PFSK-1 (cell line): ENCODE results near the gene DNAI4.

Source experiments
- FOXP2 ChIP-seq: optimal IDR thresholded peaks from 2 replicates; pipeline ENCODE3; 2011; ENCODE audit warnings: borderline replicate concordance, control low read depth, inconsistent platforms; ENCODE audit not compliant: insufficient read depth; ENCODE audit errors: extremely low read length, extremely low read depth
- POLR2AphosphoS5 ChIP-seq: IDR thresholded peaks from 2 replicates; pipeline ENCODE4 v1.6.1; 2012; ENCODE audit warnings: low read depth, mild to moderate bottlenecking, control low read depth, low read length, moderate library complexity
- SIN3A ChIP-seq: IDR thresholded peaks from 2 replicates; pipeline ENCODE4 v1.6.1; 2012; ENCODE audit warnings: mild to moderate bottlenecking, low read length, moderate library complexity, borderline replicate concordance; ENCODE audit not compliant: insufficient read depth
- TAF1 ChIP-seq: IDR thresholded peaks from 2 replicates; pipeline ENCODE4 v1.6.1; 2012; ENCODE audit warnings: low read length, control low read depth, borderline replicate concordance; ENCODE audit not compliant: insufficient read depth
- TF ChIP-seq, protein P1 (sequence below), 2 experiments: IDR thresholded peaks; 2 replicates each; pipeline versions ENCODE4 v1.6.1 to v1.8.0; 2011 to 2012; ENCODE audit warnings: low read depth in 2 of 2, low read length in 2 of 2, control low read depth in 1 of 2, inconsistent platforms in 1 of 2, mild to moderate bottlenecking in 1 of 2, moderate library complexity in 1 of 2; ENCODE audit not compliant: insufficient read depth in 1 of 2

Gene DNAI4

GRCh38 chr1:66773227-66773626 is 151.4 kb downstream of the DNAI4 start:
- TF ChIP-seq FOXP2, result no peak
- no peak for TF ChIP-seq SIN3A
- no peak for TF ChIP-seq TAF1
- TF ChIP-seq POLR2AphosphoS5, result no peak
- TF ChIP-seq, protein P1, sequence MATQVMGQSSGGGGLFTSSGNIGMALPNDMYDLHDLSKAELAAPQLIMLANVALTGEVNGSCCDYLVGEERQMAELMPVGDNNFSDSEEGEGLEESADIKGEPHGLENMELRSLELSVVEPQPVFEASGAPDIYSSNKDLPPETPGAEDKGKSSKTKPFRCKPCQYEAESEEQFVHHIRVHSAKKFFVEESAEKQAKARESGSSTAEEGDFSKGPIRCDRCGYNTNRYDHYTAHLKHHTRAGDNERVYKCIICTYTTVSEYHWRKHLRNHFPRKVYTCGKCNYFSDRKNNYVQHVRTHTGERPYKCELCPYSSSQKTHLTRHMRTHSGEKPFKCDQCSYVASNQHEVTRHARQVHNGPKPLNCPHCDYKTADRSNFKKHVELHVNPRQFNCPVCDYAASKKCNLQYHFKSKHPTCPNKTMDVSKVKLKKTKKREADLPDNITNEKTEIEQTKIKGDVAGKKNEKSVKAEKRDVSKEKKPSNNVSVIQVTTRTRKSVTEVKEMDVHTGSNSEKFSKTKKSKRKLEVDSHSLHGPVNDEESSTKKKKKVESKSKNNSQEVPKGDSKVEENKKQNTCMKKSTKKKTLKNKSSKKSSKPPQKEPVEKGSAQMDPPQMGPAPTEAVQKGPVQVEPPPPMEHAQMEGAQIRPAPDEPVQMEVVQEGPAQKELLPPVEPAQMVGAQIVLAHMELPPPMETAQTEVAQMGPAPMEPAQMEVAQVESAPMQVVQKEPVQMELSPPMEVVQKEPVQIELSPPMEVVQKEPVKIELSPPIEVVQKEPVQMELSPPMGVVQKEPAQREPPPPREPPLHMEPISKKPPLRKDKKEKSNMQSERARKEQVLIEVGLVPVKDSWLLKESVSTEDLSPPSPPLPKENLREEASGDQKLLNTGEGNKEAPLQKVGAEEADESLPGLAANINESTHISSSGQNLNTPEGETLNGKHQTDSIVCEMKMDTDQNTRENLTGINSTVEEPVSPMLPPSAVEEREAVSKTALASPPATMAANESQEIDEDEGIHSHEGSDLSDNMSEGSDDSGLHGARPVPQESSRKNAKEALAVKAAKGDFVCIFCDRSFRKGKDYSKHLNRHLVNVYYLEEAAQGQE (IDR thresholded peaks at IDR 0.05; ENCODE audit: insufficient read depth in 1 of 2, low read depth in 2 of 2, low read length in 2 of 2), result no peak

GRCh38 chr1:66770694-66771093 is 154.0 kb downstream of the DNAI4 start:
- TF ChIP-seq TAF1, result no peak
- TF ChIP-seq FOXP2, result no peak
- TF ChIP-seq POLR2AphosphoS5, result no peak

GRCh38 chr1:66770240-66770639 is 154.4 kb downstream of the DNAI4 start:
- TF ChIP-seq SIN3A (no peak), TAF1 (no peak), POLR2AphosphoS5 (no peak), FOXP2 (no peak)
- TF ChIP-seq, protein P1 (IDR thresholded peaks at IDR 0.05; ENCODE audit: insufficient read depth in 1 of 2, low read depth in 2 of 2, low read length in 2 of 2), result no peak

DNA sequence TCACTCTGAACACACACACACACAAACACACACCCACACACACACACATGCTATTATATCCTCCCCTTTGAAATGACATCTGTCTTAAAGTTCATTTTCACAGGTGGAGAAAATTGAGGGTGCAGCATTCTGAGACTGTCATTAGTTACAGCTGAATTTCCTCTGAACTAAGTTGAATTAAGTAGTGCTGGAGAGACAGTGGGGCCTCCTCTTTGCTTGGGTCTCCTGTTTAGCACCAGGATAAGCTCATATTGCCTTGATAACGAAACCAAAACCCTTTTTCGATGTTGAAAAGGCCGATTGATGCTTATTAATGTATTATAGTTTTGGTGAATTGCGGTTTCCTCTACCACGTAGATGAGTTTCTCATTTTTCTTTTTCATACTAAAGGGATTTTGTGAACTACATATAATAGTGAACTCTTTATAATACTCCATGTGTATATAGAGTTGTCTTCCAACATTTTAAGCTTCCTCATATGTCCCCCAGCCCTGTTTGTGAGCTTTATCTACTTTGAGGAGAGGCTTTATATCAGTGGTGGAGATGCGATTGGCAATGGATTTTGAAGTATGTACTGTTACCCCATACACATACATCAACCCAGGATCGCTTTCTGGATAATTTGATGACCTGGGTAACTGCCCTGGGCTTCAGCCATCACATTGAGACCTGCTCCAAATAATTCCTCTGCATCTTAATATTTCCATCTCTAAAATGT is 155.0 kb downstream of the DNAI4 start:
- TF ChIP-seq TAF1, result no peak
- no peak for TF ChIP-seq POLR2AphosphoS5
- TF ChIP-seq, protein P1 (IDR thresholded peaks at IDR 0.05; ENCODE audit: insufficient read depth in 1 of 2, low read depth in 2 of 2, low read length in 2 of 2), result no peak

DNA sequence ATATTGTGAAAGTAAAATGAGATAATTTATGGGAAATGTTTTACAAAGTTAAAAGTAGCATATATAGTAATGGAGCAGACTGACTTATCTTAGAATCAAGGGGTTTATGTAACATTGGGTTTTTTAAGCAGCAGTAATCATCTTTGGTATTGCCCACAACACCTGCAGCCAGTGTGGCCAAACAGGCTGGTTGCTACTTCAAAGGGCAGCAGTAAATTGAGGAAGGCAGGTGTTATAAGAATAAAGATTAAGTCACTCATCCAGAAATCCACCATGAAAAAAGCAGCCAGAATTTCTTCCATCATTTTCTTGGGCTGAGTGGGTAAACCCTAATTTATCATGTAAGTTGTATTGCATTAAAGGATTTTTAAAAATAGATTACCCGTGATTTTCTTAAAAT is 155.7 kb downstream of the DNAI4 start:
- TF ChIP-seq TAF1, result no peak
- TF ChIP-seq FOXP2, result no peak
- TF ChIP-seq POLR2AphosphoS5, result no peak
- TF ChIP-seq, protein P1 (IDR thresholded peaks at IDR 0.05; ENCODE audit: insufficient read depth in 1 of 2, low read depth in 2 of 2, low read length in 2 of 2), result no peak
- TF ChIP-seq SIN3A, result no peak
